Activated CD8-positive, alpha-beta T cell treated with anti-CD3 and anti-CD28 coated beads for 36 hours (primary cell): ENCODE results near the gene DCTN3. TPM values are rescaled to one million over a fixed set of nuclear protein-coding genes. Genes with fewer than 3 reads are reported as not detected.

ENCODE experiments used
- ATAC-seq: fragments of 200-7000 bp; cut with Tn5 transposase; one replicate; pipeline ENCODE4 v1.10.0; 2021; ENCODE audit warnings: mild to moderate bottlenecking, moderate library complexity
- CTCF ChIA-PET: fragments of 350-600 bp; sonication (Branson Sonifier 250); formaldehyde crosslinking; loops from one replicate; lab custom pipeline; 2021; ENCODE audit warnings: antibody characterized with exemption; lab: Charles Lee
- POLR2A ChIA-PET: fragments of 350-600 bp; sonication (Branson Sonifier 250); formaldehyde crosslinking; loops from one replicate; lab custom pipeline; 2021; ENCODE audit warnings: antibody characterized with exemption; lab: Charles Lee
- DNase-seq: peaks from one replicate; pipeline ENCODE4 v3.0.0-alpha.2; 2020
- H3K27ac Mint-ChIP-seq: one replicate; pipeline ENCODE4 v1.8.0; 2021; ENCODE audit warnings: mild to moderate bottlenecking, mixed read lengths
- H3K27me3 Mint-ChIP-seq: one replicate; pipeline ENCODE4 v1.8.0; 2021; ENCODE audit warnings: mixed read lengths
- H3K36me3 Mint-ChIP-seq: one replicate; pipeline ENCODE4 v1.8.0; 2021; ENCODE audit warnings: low read depth, mixed read lengths
- H3K4me1 Mint-ChIP-seq: one replicate; pipeline ENCODE4 v1.8.0; 2021; ENCODE audit warnings: low read depth, mixed read lengths
- H3K4me3 Mint-ChIP-seq: one replicate; pipeline ENCODE4 v1.8.0; 2021; ENCODE audit warnings: mild to moderate bottlenecking, moderate library complexity, mixed read lengths
- H3K9me3 Mint-ChIP-seq: one replicate; pipeline ENCODE4 v1.8.0; 2021; ENCODE audit warnings: mixed read lengths
- intact Hi-C: fragments of 100-400 bp; cut with micrococcal nuclease; formaldehyde crosslinking; loops from one replicate; pipeline ENCODE4 v1.10.0; 2022
- total RNA-seq, 2 experiments: library from RNA; stranded (reverse); gene quantifications; one replicate each; pipeline ENCODE4 v1.2.3, GENCODE V29; 2021
- TF ChIP-seq, protein P1 (sequence below): fragments of 200-600 bp; IDR thresholded peaks from one replicate; pipeline ENCODE4 v1.8.0; 2022; ENCODE audit warnings: antibody characterized with exemption, mild to moderate bottlenecking

The DCTN3 gene
- total RNA-seq, 2 experiments from 2014 or later, result 52.7 to 61.0 TPM

DNA sequence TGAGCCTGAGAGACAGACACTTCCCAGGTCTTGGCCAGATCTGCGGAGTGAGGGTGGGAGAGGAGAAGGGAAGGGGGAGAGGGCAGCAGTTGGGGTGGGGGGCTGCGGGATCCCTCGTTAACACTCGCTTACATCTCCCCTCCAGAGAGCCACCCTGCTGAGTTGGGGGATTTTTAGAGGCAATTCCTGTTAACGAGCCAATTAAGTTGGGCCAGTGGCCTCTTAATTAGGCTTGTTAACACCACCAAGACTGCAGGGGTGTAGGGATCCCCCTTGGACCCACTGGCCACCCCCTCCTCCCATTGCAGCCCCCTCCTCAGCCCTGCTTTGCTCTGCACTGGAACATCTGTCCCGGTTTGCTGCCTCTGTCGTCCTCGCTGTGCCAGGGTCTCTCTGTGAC is 54.4 kb downstream of the DCTN3 start:
- H3K4me1 Mint-ChIP-seq, result no peaks in the 10 kb centered on the region
- no peak for DNase-seq
- H3K27me3 Mint-ChIP-seq, result peaks cover 28% of the 10 kb centered on the region
- CTCF ChIA-PET, result no interaction called here
- no peaks in the 10 kb centered on the region for H3K9me3 Mint-ChIP-seq
- POLR2A ChIA-PET, result no interaction called here
- no peaks in the 10 kb centered on the region for H3K36me3 Mint-ChIP-seq
- TF ChIP-seq, protein P1, sequence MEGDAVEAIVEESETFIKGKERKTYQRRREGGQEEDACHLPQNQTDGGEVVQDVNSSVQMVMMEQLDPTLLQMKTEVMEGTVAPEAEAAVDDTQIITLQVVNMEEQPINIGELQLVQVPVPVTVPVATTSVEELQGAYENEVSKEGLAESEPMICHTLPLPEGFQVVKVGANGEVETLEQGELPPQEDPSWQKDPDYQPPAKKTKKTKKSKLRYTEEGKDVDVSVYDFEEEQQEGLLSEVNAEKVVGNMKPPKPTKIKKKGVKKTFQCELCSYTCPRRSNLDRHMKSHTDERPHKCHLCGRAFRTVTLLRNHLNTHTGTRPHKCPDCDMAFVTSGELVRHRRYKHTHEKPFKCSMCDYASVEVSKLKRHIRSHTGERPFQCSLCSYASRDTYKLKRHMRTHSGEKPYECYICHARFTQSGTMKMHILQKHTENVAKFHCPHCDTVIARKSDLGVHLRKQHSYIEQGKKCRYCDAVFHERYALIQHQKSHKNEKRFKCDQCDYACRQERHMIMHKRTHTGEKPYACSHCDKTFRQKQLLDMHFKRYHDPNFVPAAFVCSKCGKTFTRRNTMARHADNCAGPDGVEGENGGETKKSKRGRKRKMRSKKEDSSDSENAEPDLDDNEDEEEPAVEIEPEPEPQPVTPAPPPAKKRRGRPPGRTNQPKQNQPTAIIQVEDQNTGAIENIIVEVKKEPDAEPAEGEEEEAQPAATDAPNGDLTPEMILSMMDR, result no peak
- no peak overlapping the region for H3K27ac Mint-ChIP-seq
- intact Hi-C loops, result no loop called here
- H3K4me3 Mint-ChIP-seq, result no peak overlapping the region
- ATAC-seq, result no peak

DNA sequence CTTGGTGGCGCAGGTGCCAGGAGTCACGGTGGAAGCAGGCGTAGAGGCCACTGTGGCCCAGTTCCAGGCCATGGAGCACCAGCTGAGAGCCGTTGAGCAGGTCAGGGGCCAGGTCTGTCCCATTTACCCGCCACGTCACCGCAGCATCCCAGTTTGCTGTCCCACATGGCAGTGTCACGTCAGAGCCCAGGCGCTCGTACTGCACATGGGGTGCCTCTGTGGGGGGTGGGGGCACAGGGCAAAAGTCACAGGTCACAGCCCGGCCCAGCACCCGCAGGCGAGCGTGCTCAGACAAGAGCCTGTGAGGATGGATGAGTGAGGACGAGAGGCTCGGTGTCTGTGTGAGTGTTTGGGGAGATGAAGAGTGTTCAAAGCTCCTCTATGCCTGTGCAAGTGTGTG is 55.7 kb downstream of the DCTN3 start:
- ATAC-seq (no peak), DNase-seq (no peak)
- H3K27me3 Mint-ChIP-seq, result peaks cover 31% of the 10 kb centered on the region
- no peak overlapping the region for H3K4me3 Mint-ChIP-seq
- no peaks in the 10 kb centered on the region for H3K9me3 Mint-ChIP-seq
- H3K27ac Mint-ChIP-seq, result no peak overlapping the region
- H3K36me3 Mint-ChIP-seq, result no peaks in the 10 kb centered on the region
- intact Hi-C loops, result no loop called here
- ChIA-PET POLR2A (no interaction called here), CTCF (interaction anchor here (1.8 to 4.1 kb wide), 2 partner anchors 27 to 39 kb away, joined by 6 to 43 read pairs; no protein-coding TSS in a partner anchor)
- no peaks in the 10 kb centered on the region for H3K4me1 Mint-ChIP-seq
- TF ChIP-seq, protein P1, result no peak

Other genes with a start within 250 kb of the DCTN3 start
- gene MYORG, start 243.6 kb downstream of the DCTN3 start, total RNA-seq, result 1 to 10 TPM; 4.1 to 5.5 TPM
- gene FAM219A, start 161.9 kb downstream of the DCTN3 start, total RNA-seq, result 1 to 10 TPM; 8.2 to 9.2 TPM
- gene DNAI1, start 161.7 kb downstream of the DCTN3 start, total RNA-seq, result under 1 TPM in 1 of 2 experiments, not detected in 1; 0.18 TPM
- not detected for gene ENHO, start 97.5 kb downstream of the DCTN3 start, total RNA-seq
- gene CNTFR, start 30.8 kb downstream of the DCTN3 start, total RNA-seq, result not detected
- 10 to 100 TPM; 37.9 to 38.7 TPM for gene RPP25L, start 8.4 kb downstream of the DCTN3 start, total RNA-seq
- under 1 TPM; 0.29 to 0.32 TPM for gene ARID3C, start 8.6 kb upstream of the DCTN3 start, total RNA-seq
- gene SIGMAR1, start 17.3 kb upstream of the DCTN3 start, total RNA-seq, result 10 to 100 TPM; 80.7 to 81.2 TPM
- gene GALT, start 26.2 kb upstream of the DCTN3 start, total RNA-seq, result 10 to 100 TPM; 42.8 to 44.5 TPM
- gene IL11RA, start 31.7 kb upstream of the DCTN3 start, total RNA-seq, result 10 to 100 TPM; 17.4 to 20.7 TPM
- gene CCL27, start 42.2 kb upstream of the DCTN3 start, total RNA-seq, result under 1 TPM in 1 of 2 experiments, not detected in 1; 0.43 TPM
- gene CCL19, start 70.8 kb upstream of the DCTN3 start, total RNA-seq, result not detected
- not detected for gene CCL21, start 89.6 kb upstream of the DCTN3 start, total RNA-seq